HG03520 (cell line): ENCODE measurements around the gene SPTLC1.

ENCODE experiments used
- ATAC-seq: cut with Tn5 transposase; IDR thresholded peaks from one replicate; pipeline ENCODE4 v1.9.1; 2021; ENCODE audit warnings: mild to moderate bottlenecking, moderate library complexity; ENCODE audit not compliant: unreplicated experiment

Gene SPTLC1

GRCh38 chr9:92097997-92098482 is 17.2 kb downstream of the SPTLC1 start:
- no peak for ATAC-seq

GRCh38 chr9:92095236-92095635 is 20.0 kb downstream of the SPTLC1 start:
- ATAC-seq: no peak

GRCh38 chr9:92094655-92095054 is 20.6 kb downstream of the SPTLC1 start:
- ATAC-seq: no peak

- no peak for ATAC-seq
These were observed 37.3 kb downstream of the SPTLC1 start for GRCh38 chr9:92077888-92078287.

GRCh38 chr9:92071634-92072033 is 43.6 kb downstream of the SPTLC1 start:
- no peak for ATAC-seq

GRCh38 chr9:92066168-92066567 is 49.0 kb downstream of the SPTLC1 start:
- no peak for ATAC-seq

GRCh38 chr9:92064711-92065110 is 50.5 kb downstream of the SPTLC1 start:
- ATAC-seq: no peak

GRCh38 chr9:92061184-92061583 is 54.0 kb downstream of the SPTLC1 start:
- ATAC-seq: no peak

GRCh38 chr9:92059661-92060060 is 55.6 kb downstream of the SPTLC1 start:
- no peak for ATAC-seq

- no peak for ATAC-seq
These were observed 56.3 kb downstream of the SPTLC1 start for GRCh38 chr9:92058723-92059444.

- ATAC-seq: no peak
These were observed 57.2 kb downstream of the SPTLC1 start for GRCh38 chr9:92058026-92058425.

- ATAC-seq: no peak
These were observed 58.0 kb downstream of the SPTLC1 start for GRCh38 chr9:92057226-92057625.

GRCh38 chr9:92055624-92056023 is 59.6 kb downstream of the SPTLC1 start:
- ATAC-seq: no peak

- ATAC-seq: no peak
These were observed 66.1 kb downstream of the SPTLC1 start for GRCh38 chr9:92048924-92049625.

- ATAC-seq: no peak
These were observed 67.7 kb downstream of the SPTLC1 start for GRCh38 chr9:92047500-92047899.

GRCh38 chr9:92046676-92047075 is 68.5 kb downstream of the SPTLC1 start:
- no peak for ATAC-seq

- ATAC-seq: no peak
These were observed 70.3 kb downstream of the SPTLC1 start for GRCh38 chr9:92044936-92045335.

- no peak for ATAC-seq
These were observed 72.2 kb downstream of the SPTLC1 start for GRCh38 chr9:92043002-92043401.

- no peak for ATAC-seq
These were observed 73.0 kb downstream of the SPTLC1 start for GRCh38 chr9:92042260-92042659.

GRCh38 chr9:92036756-92037155 is 78.5 kb downstream of the SPTLC1 start:
- ATAC-seq: no peak

GRCh38 chr9:92036411-92036746 is 78.8 kb downstream of the SPTLC1 start:
- no peak for ATAC-seq

GRCh38 chr9:92035687-92036410 is 79.4 kb downstream of the SPTLC1 start:
- no peak for ATAC-seq
